GM23338 (cell line): ENCODE results near the gene RNF44. TPM values are rescaled to one million over a fixed set of nuclear protein-coding genes. Genes with fewer than 3 reads are reported as not detected.

Experiments used
- ATAC-seq: fragments of 200-7000 bp; cut with Tn5 transposase; 3 replicates; pipeline ENCODE4 v1.9.1; 2020
- DNase-seq: peaks from one replicate; pipeline ENCODE4 v3.0.0-alpha.2; 2015; ENCODE audit warnings: low spot score
- H2AFZ ChIP-seq: fragments of 200-600 bp; sonication (generic); 2 replicates; pipeline ENCODE4 v1.8.0; 2016; ENCODE audit warnings: antibody characterized with exemption, mild to moderate bottlenecking, moderate library complexity
- H3F3A ChIP-seq: fragments of 200-600 bp; sonication (generic); replicated peaks from 2 replicates; pipeline ENCODE4 v1.8.0; 2017; ENCODE audit warnings: antibody characterized with exemption, mixed run types, low read depth
- H3K27ac ChIP-seq: fragments of 200-600 bp; sonication (generic); 2 replicates; pipeline ENCODE4 v1.6.1; 2016; ENCODE audit warnings: low read depth
- H3K27me3 ChIP-seq: fragments of 200-600 bp; sonication (generic); 2 replicates; pipeline ENCODE4 v1.8.0; 2016; ENCODE audit warnings: mild to moderate bottlenecking, mixed run types, moderate library complexity; ENCODE audit not compliant: insufficient read depth
- H3K36me3 ChIP-seq: fragments of 200-600 bp; sonication (generic); 2 replicates; pipeline ENCODE4 v1.8.0; 2016; ENCODE audit warnings: mild to moderate bottlenecking; ENCODE audit not compliant: insufficient read depth
- H3K4me1 ChIP-seq: fragments of 200-600 bp; sonication (generic); 2 replicates; pipeline ENCODE4 v1.8.0; 2016; ENCODE audit warnings: mild to moderate bottlenecking, moderate library complexity; ENCODE audit not compliant: insufficient read depth
- H3K4me2 ChIP-seq: fragments of 200-600 bp; sonication (generic); 2 replicates; pipeline ENCODE4 v1.7.1; 2017; ENCODE audit warnings: mixed run types
- H3K4me3 ChIP-seq: fragments of 200-600 bp; sonication (generic); 2 replicates; pipeline ENCODE4 v1.6.1; 2016; ENCODE audit warnings: mixed run types
- H3K79me2 ChIP-seq: fragments of 200-600 bp; sonication (generic); replicated peaks from 2 replicates; pipeline ENCODE4 v1.8.0; 2017; ENCODE audit warnings: mild to moderate bottlenecking; ENCODE audit not compliant: insufficient read depth
- H3K9me2 ChIP-seq: fragments of 200-600 bp; sonication (generic); 2 replicates; pipeline ENCODE4 v1.8.0; 2017; ENCODE audit not compliant: insufficient read depth
- H4K20me1 ChIP-seq: fragments of 200-600 bp; sonication (generic); replicated peaks from 2 replicates; pipeline ENCODE4 v1.8.0; 2017; ENCODE audit warnings: mild to moderate bottlenecking; ENCODE audit not compliant: insufficient read depth
- H3K27ac Mint-ChIP-seq: 2 replicates; pipeline ENCODE4 v1.8.0; 2020; ENCODE audit warnings: inconsistent platforms, mild to moderate bottlenecking, moderate library complexity, mixed read lengths
- H3K27me3 Mint-ChIP-seq: 3 replicates; pipeline ENCODE4 v1.8.0; 2022; ENCODE audit warnings: low read depth, mild to moderate bottlenecking, moderate library complexity, mixed read lengths, inconsistent platforms; ENCODE audit not compliant: insufficient read depth, poor library complexity
- H3K36me3 Mint-ChIP-seq: 3 replicates; pipeline ENCODE4 v1.8.0; 2021; ENCODE audit warnings: low read depth, mild to moderate bottlenecking, inconsistent platforms, moderate library complexity, mixed read lengths
- H3K4me1 Mint-ChIP-seq: 3 replicates; pipeline ENCODE4 v1.8.0; 2020; ENCODE audit warnings: mild to moderate bottlenecking, inconsistent platforms, mixed read lengths
- H3K4me3 Mint-ChIP-seq: 3 replicates; pipeline ENCODE4 v1.8.0; 2021; ENCODE audit warnings: moderate library complexity, mild to moderate bottlenecking, inconsistent platforms, mixed read lengths
- H3K9me3 Mint-ChIP-seq: 3 replicates; pipeline ENCODE4 v1.8.0; 2020; ENCODE audit warnings: moderate library complexity, mild to moderate bottlenecking, inconsistent platforms, mixed read lengths
- CREB1 ChIP-seq: fragments of 250-450 bp; sonication (Bioruptor Pico); IDR thresholded peaks from 2 replicates; pipeline ENCODE4 v1.5.0; 2020; ENCODE audit warnings: low read depth, mild to moderate bottlenecking, moderate library complexity
- EZH2 ChIP-seq: fragments of 200-600 bp; sonication (generic); IDR thresholded peaks from one replicate; pipeline ENCODE4 v1.8.0; 2017; ENCODE audit warnings: antibody characterized with exemption, mild to moderate bottlenecking, low read depth; ENCODE audit not compliant: unreplicated experiment
- EZH2phosphoT487 ChIP-seq: fragments of 200-600 bp; sonication (generic); IDR thresholded peaks from one replicate; pipeline ENCODE4 v1.8.1; 2018; ENCODE audit warnings: antibody characterized with exemption; ENCODE audit not compliant: unreplicated experiment
- JUNB ChIP-seq: IDR thresholded peaks from one replicate; pipeline ENCODE4 v1.6.1; 2016; ENCODE audit warnings: antibody characterized with exemption; ENCODE audit not compliant: unreplicated experiment
- NANOG ChIP-seq: IDR thresholded peaks from 2 replicates; pipeline ENCODE4 v1.6.1; 2016; ENCODE audit warnings: antibody characterized with exemption, borderline replicate concordance
- POLR2AphosphoS5 ChIP-seq: IDR thresholded peaks from 2 replicates; pipeline ENCODE4 v1.6.1; 2016; ENCODE audit warnings: antibody characterized with exemption, low read depth
- STAT1 ChIP-seq: IDR thresholded peaks from one replicate; pipeline ENCODE4 v1.6.1; 2016; ENCODE audit warnings: antibody characterized with exemption; ENCODE audit not compliant: unreplicated experiment
- ZNF114 ChIP-seq: fragments of 250-450 bp; sonication (Bioruptor Pico); IDR thresholded peaks from 2 replicates; pipeline ENCODE4 v1.5.0; 2020; ENCODE audit warnings: mild to moderate bottlenecking, moderate library complexity
- ZNF331 ChIP-seq: fragments of 250-450 bp; sonication (Bioruptor Pico); IDR thresholded peaks from 2 replicates; pipeline ENCODE4 v1.5.0; 2020; ENCODE audit warnings: low read depth, mild to moderate bottlenecking, moderate library complexity
- polyA plus RNA-seq: library from polyadenylated mRNA; unstranded; fragments of >200 nt; fragmentation: Nextera tagmentation; extraction: Ambion mirVana; gene quantifications from 2 replicates; pipeline ENCODE4 v1.2.1, GENCODE V29; 2016
- total RNA-seq: library from RNA; depleted of rRNA; stranded (reverse); fragments of >200 nt; shearing (Covaris generic); gene quantifications from 2 replicates; pipeline ENCODE4 v1.2.3, GENCODE V29; 2014
- TF ChIP-seq, protein P1 (sequence below), 2 experiments: fragments of 200-600 bp in 1 of 2; sonication (generic) in 1 of 2; conservative IDR thresholded peaks; 2 replicates each; pipeline versions ENCODE4 v1.5.1 to v1.6.1; 2016 to 2017; ENCODE audit warnings: antibody characterized with exemption in 2 of 2, low read depth in 2 of 2, mild to moderate bottlenecking in 2 of 2, moderate library complexity in 1 of 2
- TF ChIP-seq, protein P2 (sequence below): IDR thresholded peaks from 2 replicates; pipeline ENCODE4 v1.6.1; 2016; ENCODE audit warnings: antibody characterized with exemption
- TF ChIP-seq, protein P3 (sequence below): fragments of 250-450 bp; sonication (Bioruptor Pico); IDR thresholded peaks from 2 replicates; pipeline ENCODE4 v1.5.0; 2020; ENCODE audit warnings: mild to moderate bottlenecking, moderate library complexity
- TF ChIP-seq, protein P4 (sequence below): IDR thresholded peaks from one replicate; pipeline ENCODE4 v1.6.1; 2018; ENCODE audit warnings: antibody characterized with exemption; ENCODE audit not compliant: unreplicated experiment

Gene RNF44
- total and polyA plus RNA-seq, 2 experiments from 2014 or later: 56.7 to 104 TPM

DNA sequence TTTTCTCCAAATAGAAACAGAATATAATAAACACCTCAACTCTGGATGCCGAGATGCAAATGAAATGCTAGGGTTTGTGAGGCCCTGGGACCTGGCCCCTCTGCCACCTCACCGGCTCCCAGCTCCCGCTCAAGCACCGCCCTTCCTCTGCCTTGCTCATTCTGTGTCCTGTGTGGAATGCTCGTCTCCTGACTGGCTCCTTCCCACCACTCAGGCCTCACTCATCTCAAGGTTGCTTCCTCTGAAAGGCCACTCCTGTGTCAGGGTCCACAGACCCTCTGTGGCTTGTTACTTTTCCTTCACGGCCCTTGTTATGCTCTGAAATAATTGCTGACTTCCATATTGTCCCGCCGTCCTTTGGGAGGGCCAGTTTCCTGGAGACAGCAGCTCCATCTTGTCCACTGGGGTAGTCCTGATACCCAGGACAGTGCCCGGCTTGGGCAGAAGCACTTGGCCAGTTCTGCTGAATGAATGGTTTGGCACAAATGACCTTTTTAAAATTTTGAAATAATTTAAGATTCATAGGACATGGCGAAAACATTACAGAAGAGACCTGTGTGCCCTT lies 15.4 kb downstream of the RNF44 start:
- Mint-ChIP-seq H3K9me3 (no peaks in the 10 kb centered on the region), H3K27ac (no peak overlapping the region), H3K4me3 (no peak overlapping the region), H3K27me3 (peaks cover 10% of the 10 kb centered on the region), H3K4me1 (peaks cover 13% of the 10 kb centered on the region), H3K36me3 (peaks cover 6% of the 10 kb centered on the region; the same call in 1 of the 3 replicates)
- Histone ChIP-seq H3K4me2 (no peak overlapping the region), H3F3A (peaks cover 6% of the 10 kb centered on the region; the same call in 1 of the 2 replicates), H3K4me3 (no peak overlapping the region), H3K27me3 (no peaks in the 10 kb centered on the region), H3K9me2 (no peaks in the 10 kb centered on the region), H3K27ac (no peak overlapping the region), H3K79me2 (no peaks in the 10 kb centered on the region), H3K4me1 (no peaks in the 10 kb centered on the region), H3K36me3 (no peaks in the 10 kb centered on the region), H2AFZ (no peak overlapping the region), H4K20me1 (no peaks in the 10 kb centered on the region; the same call in 1 of the 2 replicates)
- no peak for TF ChIP-seq EZH2phosphoT487
- TF ChIP-seq POLR2AphosphoS5: no peak
- TF ChIP-seq, protein P1, sequence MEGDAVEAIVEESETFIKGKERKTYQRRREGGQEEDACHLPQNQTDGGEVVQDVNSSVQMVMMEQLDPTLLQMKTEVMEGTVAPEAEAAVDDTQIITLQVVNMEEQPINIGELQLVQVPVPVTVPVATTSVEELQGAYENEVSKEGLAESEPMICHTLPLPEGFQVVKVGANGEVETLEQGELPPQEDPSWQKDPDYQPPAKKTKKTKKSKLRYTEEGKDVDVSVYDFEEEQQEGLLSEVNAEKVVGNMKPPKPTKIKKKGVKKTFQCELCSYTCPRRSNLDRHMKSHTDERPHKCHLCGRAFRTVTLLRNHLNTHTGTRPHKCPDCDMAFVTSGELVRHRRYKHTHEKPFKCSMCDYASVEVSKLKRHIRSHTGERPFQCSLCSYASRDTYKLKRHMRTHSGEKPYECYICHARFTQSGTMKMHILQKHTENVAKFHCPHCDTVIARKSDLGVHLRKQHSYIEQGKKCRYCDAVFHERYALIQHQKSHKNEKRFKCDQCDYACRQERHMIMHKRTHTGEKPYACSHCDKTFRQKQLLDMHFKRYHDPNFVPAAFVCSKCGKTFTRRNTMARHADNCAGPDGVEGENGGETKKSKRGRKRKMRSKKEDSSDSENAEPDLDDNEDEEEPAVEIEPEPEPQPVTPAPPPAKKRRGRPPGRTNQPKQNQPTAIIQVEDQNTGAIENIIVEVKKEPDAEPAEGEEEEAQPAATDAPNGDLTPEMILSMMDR (conservative IDR thresholded peaks at IDR 0.05; ENCODE audit: low read depth in 2 of 2): no peak
- TF ChIP-seq ZNF114 (CRISPR knock-in tag): no peak
- TF ChIP-seq EZH2: no peak
- no peak for TF ChIP-seq STAT1
- no peak for TF ChIP-seq CREB1 (CRISPR knock-in tag)
- TF ChIP-seq, protein P2, sequence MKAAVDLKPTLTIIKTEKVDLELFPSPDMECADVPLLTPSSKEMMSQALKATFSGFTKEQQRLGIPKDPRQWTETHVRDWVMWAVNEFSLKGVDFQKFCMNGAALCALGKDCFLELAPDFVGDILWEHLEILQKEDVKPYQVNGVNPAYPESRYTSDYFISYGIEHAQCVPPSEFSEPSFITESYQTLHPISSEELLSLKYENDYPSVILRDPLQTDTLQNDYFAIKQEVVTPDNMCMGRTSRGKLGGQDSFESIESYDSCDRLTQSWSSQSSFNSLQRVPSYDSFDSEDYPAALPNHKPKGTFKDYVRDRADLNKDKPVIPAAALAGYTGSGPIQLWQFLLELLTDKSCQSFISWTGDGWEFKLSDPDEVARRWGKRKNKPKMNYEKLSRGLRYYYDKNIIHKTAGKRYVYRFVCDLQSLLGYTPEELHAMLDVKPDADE: no peak
- no peak for TF ChIP-seq NANOG
- TF ChIP-seq, protein P3, sequence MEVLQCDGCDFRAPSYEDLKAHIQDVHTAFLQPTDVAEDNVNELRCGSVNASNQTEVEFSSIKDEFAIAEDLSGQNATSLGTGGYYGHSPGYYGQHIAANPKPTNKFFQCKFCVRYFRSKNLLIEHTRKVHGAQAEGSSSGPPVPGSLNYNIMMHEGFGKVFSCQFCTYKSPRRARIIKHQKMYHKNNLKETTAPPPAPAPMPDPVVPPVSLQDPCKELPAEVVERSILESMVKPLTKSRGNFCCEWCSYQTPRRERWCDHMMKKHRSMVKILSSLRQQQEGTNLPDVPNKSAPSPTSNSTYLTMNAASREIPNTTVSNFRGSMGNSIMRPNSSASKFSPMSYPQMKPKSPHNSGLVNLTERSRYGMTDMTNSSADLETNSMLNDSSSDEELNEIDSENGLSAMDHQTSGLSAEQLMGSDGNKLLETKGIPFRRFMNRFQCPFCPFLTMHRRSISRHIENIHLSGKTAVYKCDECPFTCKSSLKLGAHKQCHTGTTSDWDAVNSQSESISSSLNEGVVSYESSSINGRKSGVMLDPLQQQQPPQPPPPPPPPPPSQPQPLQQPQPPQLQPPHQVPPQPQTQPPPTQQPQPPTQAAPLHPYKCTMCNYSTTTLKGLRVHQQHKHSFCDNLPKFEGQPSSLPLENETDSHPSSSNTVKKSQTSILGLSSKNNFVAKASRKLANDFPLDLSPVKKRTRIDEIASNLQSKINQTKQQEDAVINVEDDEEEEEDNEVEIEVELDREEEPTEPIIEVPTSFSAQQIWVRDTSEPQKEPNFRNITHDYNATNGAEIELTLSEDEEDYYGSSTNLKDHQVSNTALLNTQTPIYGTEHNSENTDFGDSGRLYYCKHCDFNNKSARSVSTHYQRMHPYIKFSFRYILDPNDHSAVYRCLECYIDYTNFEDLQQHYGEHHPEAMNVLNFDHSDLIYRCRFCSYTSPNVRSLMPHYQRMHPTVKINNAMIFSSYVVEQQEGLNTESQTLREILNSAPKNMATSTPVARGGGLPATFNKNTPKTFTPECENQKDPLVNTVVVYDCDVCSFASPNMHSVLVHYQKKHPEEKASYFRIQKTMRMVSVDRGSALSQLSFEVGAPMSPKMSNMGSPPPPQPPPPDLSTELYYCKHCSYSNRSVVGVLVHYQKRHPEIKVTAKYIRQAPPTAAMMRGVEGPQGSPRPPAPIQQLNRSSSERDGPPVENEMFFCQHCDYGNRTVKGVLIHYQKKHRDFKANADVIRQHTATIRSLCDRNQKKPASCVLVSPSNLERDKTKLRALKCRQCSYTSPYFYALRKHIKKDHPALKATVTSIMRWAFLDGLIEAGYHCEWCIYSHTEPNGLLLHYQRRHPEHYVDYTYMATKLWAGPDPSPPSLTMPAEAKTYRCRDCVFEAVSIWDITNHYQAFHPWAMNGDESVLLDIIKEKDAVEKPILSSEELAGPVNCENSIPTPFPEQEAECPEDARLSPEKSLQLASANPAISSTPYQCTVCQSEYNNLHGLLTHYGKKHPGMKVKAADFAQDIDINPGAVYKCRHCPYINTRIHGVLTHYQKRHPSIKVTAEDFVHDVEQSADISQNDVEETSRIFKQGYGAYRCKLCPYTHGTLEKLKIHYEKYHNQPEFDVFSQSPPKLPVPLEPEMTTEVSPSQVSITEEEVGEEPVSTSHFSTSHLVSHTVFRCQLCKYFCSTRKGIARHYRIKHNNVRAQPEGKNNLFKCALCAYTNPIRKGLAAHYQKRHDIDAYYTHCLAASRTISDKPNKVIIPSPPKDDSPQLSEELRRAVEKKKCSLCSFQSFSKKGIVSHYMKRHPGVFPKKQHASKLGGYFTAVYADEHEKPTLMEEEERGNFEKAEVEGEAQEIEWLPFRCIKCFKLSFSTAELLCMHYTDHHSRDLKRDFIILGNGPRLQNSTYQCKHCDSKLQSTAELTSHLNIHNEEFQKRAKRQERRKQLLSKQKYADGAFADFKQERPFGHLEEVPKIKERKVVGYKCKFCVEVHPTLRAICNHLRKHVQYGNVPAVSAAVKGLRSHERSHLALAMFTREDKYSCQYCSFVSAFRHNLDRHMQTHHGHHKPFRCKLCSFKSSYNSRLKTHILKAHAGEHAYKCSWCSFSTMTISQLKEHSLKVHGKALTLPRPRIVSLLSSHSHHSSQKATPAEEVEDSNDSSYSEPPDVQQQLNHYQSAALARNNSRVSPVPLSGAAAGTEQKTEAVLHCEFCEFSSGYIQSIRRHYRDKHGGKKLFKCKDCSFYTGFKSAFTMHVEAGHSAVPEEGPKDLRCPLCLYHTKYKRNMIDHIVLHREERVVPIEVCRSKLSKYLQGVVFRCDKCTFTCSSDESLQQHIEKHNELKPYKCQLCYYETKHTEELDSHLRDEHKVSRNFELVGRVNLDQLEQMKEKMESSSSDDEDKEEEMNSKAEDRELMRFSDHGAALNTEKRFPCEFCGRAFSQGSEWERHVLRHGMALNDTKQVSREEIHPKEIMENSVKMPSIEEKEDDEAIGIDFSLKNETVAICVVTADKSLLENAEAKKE: no peak
- TF ChIP-seq, protein P4, sequence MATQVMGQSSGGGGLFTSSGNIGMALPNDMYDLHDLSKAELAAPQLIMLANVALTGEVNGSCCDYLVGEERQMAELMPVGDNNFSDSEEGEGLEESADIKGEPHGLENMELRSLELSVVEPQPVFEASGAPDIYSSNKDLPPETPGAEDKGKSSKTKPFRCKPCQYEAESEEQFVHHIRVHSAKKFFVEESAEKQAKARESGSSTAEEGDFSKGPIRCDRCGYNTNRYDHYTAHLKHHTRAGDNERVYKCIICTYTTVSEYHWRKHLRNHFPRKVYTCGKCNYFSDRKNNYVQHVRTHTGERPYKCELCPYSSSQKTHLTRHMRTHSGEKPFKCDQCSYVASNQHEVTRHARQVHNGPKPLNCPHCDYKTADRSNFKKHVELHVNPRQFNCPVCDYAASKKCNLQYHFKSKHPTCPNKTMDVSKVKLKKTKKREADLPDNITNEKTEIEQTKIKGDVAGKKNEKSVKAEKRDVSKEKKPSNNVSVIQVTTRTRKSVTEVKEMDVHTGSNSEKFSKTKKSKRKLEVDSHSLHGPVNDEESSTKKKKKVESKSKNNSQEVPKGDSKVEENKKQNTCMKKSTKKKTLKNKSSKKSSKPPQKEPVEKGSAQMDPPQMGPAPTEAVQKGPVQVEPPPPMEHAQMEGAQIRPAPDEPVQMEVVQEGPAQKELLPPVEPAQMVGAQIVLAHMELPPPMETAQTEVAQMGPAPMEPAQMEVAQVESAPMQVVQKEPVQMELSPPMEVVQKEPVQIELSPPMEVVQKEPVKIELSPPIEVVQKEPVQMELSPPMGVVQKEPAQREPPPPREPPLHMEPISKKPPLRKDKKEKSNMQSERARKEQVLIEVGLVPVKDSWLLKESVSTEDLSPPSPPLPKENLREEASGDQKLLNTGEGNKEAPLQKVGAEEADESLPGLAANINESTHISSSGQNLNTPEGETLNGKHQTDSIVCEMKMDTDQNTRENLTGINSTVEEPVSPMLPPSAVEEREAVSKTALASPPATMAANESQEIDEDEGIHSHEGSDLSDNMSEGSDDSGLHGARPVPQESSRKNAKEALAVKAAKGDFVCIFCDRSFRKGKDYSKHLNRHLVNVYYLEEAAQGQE: no peak
- no peak for TF ChIP-seq JUNB
- no peak for TF ChIP-seq ZNF331 (CRISPR knock-in tag)
- no peak for DNase-seq
- peak; percentile 13; the same call in 1 of the 3 replicates for ATAC-seq
